ENCODE results near the gene SLC11A1. TPM values are rescaled to one million over a fixed set of nuclear protein-coding genes. Genes with fewer than 3 reads are reported as not detected.

The SLC11A1 gene
- total and polyA plus RNA-seq, 11 donors = 0.96 to 31.0 (median 4.5) TPM

DNA sequence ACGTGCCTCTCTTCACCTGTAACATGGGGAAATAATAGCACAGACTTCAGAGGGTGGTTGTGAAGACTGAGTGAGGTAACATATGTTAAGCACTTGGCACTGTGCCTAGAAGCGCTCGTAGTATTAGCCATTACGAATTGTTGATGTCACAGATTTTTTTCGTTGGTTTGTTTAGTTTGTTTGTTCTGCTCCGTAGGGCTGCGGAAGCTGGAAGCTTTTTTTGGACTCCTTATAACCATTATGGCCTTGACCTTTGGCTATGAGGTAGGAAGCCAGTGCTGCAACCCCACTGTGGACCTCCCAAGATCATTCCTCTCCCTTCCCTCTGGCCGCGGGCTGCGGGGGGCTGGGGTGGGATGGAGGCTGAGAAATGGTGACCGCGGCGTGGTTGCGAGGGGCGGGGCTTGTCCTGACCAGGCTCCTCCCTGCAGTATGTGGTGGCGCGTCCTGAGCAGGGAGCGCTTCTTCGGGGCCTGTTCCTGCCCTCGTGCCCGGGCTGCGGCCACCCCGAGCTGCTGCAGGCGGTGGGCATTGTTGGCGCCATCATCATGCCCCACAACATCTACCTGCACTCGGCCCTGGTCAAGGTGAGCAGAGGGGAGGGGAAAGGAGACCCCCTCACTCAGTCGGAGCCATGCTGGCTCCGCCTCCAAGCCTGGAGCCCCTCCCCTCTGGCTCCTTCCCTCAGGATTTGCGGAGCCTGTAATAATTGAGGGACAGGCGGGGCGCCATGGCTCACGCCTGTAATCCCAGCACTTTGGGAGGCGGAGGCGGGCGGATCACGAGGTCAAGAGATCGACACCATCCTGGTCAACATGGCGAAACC, 5.5 kb downstream of the SLC11A1 start:
- H3K4me3 ChIP-seq = peak overlapping the region in 11 of 12 donors; percentile 13 to 55 (median 49)
- H3K9me3 ChIP-seq = no peaks in the 10 kb centered on the region
- TF ChIP-seq POLR2A (IDR thresholded peaks at IDR 0.05) = no peak
- TF ChIP-seq, protein P1, sequence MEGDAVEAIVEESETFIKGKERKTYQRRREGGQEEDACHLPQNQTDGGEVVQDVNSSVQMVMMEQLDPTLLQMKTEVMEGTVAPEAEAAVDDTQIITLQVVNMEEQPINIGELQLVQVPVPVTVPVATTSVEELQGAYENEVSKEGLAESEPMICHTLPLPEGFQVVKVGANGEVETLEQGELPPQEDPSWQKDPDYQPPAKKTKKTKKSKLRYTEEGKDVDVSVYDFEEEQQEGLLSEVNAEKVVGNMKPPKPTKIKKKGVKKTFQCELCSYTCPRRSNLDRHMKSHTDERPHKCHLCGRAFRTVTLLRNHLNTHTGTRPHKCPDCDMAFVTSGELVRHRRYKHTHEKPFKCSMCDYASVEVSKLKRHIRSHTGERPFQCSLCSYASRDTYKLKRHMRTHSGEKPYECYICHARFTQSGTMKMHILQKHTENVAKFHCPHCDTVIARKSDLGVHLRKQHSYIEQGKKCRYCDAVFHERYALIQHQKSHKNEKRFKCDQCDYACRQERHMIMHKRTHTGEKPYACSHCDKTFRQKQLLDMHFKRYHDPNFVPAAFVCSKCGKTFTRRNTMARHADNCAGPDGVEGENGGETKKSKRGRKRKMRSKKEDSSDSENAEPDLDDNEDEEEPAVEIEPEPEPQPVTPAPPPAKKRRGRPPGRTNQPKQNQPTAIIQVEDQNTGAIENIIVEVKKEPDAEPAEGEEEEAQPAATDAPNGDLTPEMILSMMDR (IDR thresholded peaks at IDR 0.05) = no peak
- peak; percentile 62 to 86 (median 84) for ATAC-seq
- 10 to 24% (median 16%) methylated on average over 18 to 38 of the region's 38 CpGs for WGBS, 4 donors
- no peaks in the 10 kb centered on the region for H3K27me3 ChIP-seq
- no peaks in the 10 kb centered on the region for H3K36me3 ChIP-seq
- intact Hi-C loops (cut with DNase I) = no loop called here
- H3K4me1 ChIP-seq = peaks cover 0 to 23% (median 5%) of the 10 kb centered on the region in 12 donors
- peak in 3 of 5 donors; percentile 52 to 74 (median 57) for DNase-seq
- peak overlapping the region in 7 of 12 donors; percentile 18 to 68 (median 56) for H3K27ac ChIP-seq

DNA sequence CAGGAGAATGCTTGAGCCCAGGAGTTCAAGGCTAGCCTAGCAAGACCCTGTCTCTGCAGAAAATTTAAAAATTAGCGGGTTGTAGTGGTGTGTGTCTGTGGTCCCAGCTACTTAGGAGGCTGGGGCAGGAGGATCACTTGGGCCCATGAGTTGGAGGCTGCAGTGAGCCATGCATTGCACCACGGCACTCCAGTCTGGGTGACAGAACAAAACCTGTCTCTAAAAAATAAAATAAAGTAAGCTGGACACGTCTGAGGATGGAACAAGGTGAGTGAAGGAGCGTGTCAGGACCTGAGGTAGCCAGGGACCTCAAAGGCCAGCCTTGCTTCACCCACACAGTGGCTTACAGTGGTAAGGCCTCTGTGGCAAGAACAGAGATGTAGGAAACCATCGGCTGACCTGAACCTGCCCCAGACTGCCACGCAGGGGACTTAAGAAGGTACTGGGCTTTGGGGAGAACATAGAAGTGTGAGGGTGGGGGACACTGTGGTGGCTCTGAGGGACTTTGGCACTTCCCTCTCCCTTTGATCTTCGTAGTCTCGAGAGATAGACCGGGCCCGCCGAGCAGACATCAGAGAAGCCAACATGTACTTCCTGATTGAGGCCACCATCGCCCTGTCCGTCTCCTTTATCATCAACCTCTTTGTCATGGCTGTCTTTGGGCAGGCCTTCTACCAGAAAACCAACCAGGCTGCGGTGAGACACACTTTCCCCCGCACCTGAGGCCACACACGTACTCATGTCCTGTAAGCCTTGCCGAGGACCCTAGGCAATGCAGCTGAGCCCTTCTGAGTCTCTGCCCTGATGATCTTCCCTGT, 7.5 kb downstream of the SLC11A1 start:
- Histone ChIP-seq H3K9me3 (no peaks in the 10 kb centered on the region), H3K36me3 (no peaks in the 10 kb centered on the region), H3K27ac (no peak overlapping the region), H3K4me3 (no peak overlapping the region), H3K4me1 (peaks cover 0 to 35% (median 5%) of the 10 kb centered on the region in 12 donors), H3K27me3 (no peaks in the 10 kb centered on the region)
- TF ChIP-seq POLR2A (IDR thresholded peaks at IDR 0.05) = no peak
- TF ChIP-seq, protein P1 (IDR thresholded peaks at IDR 0.05) = no peak
- 91 to 97% (median 96%) methylated on average over 17 of the region's 17 CpGs for WGBS, 4 donors
- DNase-seq (peak in 1 of 5 donors; percentile 28), ATAC-seq (no peak)
- intact Hi-C loops (cut with DNase I) = loop anchor here in 6 of 10 donors (5.0 to 10.0 kb wide), 4 partner anchors 85 to 205 kb away; partner anchors contain the start of gene TMBIM1 (in 1 of the 6)

DNA sequence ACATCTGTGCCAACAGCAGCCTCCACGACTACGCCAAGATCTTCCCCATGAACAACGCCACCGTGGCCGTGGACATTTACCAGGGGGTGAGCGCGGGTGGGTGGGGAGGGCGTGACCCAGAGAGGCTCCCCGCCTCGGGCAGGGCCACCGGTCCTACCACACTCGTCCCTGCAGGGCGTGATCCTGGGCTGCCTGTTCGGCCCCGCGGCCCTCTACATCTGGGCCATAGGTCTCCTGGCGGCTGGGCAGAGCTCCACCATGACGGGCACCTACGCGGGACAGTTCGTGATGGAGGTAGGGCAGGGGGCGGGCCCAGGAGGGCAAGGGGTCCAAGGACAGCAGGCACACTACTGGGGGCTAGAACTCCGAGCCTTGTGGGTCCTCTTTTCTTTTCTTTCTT, 9.1 kb downstream of the SLC11A1 start:
- WGBS, 4 donors = 95 to 98% (median 97%) methylated on average over 17 to 23 of the region's 23 CpGs
- Histone ChIP-seq H3K4me1 (peaks cover 0 to 46% (median 11%) of the 10 kb centered on the region in 12 donors), H3K36me3 (no peaks in the 10 kb centered on the region), H3K27me3 (no peaks in the 10 kb centered on the region), H3K4me3 (no peak overlapping the region), H3K27ac (no peak overlapping the region), H3K9me3 (no peaks in the 10 kb centered on the region)
- intact Hi-C loops (cut with DNase I) = loop anchor here in 6 of 10 donors (5.0 to 10.0 kb wide), 4 partner anchors 86 to 206 kb away; partner anchors contain the start of gene TMBIM1 (in 1 of the 6)
- ATAC-seq = no peak
- TF ChIP-seq, protein P1 (IDR thresholded peaks at IDR 0.05) = no peak
- TF ChIP-seq POLR2A (IDR thresholded peaks at IDR 0.05) = no peak
- DNase-seq = peak in 1 of 5 donors; percentile 57

All from heart left ventricle (tissue), 16 donors.